Subcutaneous adipose tissue (tissue), 4 donors: ENCODE data around the gene MS4A3. TPM values are rescaled to one million over a fixed set of nuclear protein-coding genes. Genes with fewer than 3 reads are reported as not detected.

ENCODE experiments used
- total RNA-seq, 4 donors: library from RNA; depleted of rRNA; stranded (reverse); fragments of >200 nt; gene quantifications; one replicate each; pipeline ENCODE4 v1.1.0, GENCODE V29; 2016
- TF ChIP-seq, protein P1 (sequence below): fragments of 450-650 bp; IDR thresholded peaks from one replicate; pipeline ENCODE4 v1.5.1; 2016; ENCODE audit warnings: low read depth, mild to moderate bottlenecking, control low read depth, antibody characterized with exemption, moderate library complexity

Gene MS4A3
- total RNA-seq, 4 donors from 2014 or later, result not detected

- TF ChIP-seq, protein P1, sequence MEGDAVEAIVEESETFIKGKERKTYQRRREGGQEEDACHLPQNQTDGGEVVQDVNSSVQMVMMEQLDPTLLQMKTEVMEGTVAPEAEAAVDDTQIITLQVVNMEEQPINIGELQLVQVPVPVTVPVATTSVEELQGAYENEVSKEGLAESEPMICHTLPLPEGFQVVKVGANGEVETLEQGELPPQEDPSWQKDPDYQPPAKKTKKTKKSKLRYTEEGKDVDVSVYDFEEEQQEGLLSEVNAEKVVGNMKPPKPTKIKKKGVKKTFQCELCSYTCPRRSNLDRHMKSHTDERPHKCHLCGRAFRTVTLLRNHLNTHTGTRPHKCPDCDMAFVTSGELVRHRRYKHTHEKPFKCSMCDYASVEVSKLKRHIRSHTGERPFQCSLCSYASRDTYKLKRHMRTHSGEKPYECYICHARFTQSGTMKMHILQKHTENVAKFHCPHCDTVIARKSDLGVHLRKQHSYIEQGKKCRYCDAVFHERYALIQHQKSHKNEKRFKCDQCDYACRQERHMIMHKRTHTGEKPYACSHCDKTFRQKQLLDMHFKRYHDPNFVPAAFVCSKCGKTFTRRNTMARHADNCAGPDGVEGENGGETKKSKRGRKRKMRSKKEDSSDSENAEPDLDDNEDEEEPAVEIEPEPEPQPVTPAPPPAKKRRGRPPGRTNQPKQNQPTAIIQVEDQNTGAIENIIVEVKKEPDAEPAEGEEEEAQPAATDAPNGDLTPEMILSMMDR, result no peak
Measured at GRCh38 chr11:60064111-60064510, 7.6 kb downstream of the MS4A3 start.

- TF ChIP-seq, protein P1, result no peak
Measured at GRCh38 chr11:60065801-60066200, 9.3 kb downstream of the MS4A3 start.

GRCh38 chr11:60069450-60069849, 13.0 kb downstream of the MS4A3 start:
- TF ChIP-seq, protein P1, result no peak

GRCh38 chr11:60077216-60077817, 20.9 kb downstream of the MS4A3 start:
- TF ChIP-seq, protein P1, result no peak

DNA sequence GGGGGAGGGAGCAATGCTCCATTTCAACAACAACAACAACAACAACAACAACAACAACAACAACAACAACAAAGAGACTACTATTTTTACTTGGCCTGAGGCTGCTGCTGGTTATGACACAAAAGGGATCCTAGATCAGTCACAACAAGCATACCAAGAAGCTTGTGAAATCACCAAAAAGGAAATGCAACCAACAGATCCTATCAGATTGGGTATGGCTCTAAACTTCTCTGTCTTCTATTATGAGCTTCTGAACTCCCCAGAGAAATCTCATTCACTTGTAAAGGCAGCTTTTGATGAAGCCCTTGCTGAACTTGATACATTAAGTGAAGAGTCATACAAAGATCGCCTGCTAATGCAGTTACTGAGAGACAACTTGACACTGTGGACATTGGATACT, 21.5 kb downstream of the MS4A3 start:
- TF ChIP-seq, protein P1, result no peak

DNA sequence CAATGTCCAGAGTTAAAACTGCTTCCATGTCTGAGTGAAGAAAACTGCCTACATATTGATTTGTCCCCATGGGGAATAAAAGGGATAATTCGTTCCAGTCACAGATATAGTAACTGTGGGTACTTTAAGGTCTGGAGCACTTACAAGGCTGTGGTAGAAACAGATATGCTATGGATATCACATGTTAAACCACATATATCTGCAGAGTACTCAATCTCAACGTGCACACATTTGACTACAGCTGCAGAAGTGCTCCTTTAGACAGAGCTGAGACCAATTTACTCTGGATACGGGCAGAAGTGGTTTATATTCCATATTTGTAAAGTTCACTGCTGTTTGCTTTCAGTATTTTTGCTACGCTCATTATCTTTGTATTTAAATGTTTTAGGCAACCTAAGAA, 22.3 kb downstream of the MS4A3 start:
- TF ChIP-seq, protein P1, result no peak

DNA sequence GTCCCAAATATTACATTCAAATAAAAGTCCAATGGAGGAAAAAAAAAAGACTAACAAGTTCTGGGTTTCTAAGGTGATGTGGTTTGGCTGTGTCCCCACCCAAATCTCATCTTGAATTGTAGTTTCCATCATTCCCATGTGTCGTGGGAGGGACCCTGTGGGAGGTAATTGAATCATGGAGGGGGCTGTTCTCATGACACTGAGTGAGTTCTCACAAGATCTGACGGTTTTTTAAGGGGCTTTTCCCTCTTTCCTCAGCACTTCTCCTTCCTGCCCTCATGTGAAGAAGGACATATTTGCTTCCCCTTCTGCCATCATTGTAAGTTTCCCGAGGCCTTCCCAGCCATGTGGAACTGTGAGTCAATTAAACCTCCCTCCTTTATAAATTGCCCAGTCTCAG, 24.1 kb downstream of the MS4A3 start:
- TF ChIP-seq, protein P1, result no peak
